Measurements from ENCODE around the gene PEX14.

DNA sequence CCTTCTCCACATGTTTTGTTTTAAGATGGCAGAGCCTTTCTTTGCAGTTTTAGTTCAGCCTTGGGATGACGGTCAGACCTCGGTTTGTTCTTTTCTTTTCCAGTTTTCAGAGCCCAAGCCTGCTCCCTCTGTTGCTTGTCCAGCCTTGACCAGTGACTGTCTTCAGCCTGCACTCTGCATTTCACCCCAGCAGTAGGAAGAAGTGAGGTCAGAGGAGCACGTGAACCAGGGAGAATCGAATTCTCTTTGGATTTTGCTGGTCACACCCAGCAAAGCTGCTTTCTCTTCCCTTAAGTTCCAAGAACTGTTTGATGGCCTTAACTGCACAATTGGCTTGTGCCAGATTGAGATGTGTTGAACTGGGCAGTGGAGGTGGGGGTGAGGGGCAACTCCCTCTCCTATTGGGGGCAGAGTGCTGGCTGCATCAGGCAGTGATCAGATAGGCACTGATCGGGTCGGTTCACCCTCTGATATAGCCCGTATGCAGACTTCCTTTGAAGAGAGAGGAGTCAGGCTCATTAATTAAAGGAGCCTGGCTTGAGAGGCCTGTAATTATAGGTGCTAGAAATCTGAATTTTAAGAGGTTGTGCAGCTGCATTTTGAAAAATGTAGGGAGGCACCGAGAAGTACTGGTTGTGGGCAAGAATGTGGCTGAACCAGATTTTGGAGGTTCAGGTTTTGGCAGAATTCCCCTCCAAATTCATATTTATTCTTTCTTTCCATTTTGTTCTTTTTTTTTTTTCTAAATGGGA lies 42.4 kb downstream of the PEX14 start:
- TF ChIP-seq CTCF (IDR thresholded peaks at IDR 0.05) (no peak), POLR2A (IDR thresholded peaks at IDR 0.05) (no peak), EP300 (IDR thresholded peaks at IDR 0.05) (no peak), POLR2AphosphoS5 (IDR thresholded peaks at IDR 0.05) (no peak)

Measured in gastroesophageal sphincter (tissue), 3 donors.